Heart left ventricle (tissue), 13 donors: ENCODE measurements around the gene ARHGAP12.

Experiments used
- CTCF ChIP-seq, 12 donors: fragments of 200-600 bp; sonication (generic) in 4 of 12; IDR thresholded peaks; one replicate each; pipeline versions ENCODE4 v1.5.0 to v1.8.0; 2018 to 2022; ENCODE audit warnings: antibody characterized with exemption in 12 of 12, mild to moderate bottlenecking in 5 of 12
- POLR2A ChIP-seq, 2 donors: fragments of 450-650 bp; IDR thresholded peaks; one replicate each; pipeline ENCODE4 v1.6.1; 2017; ENCODE audit warnings: antibody characterized with exemption in 2 of 2, mild to moderate bottlenecking in 2 of 2, moderate library complexity in 2 of 2
- donor health status: ischemic (EF 13 %, LVEDD 7.1; RV severe dilation, severe dysfunction).
- donor health status: DM: no; HTN: yes; CAD: no.
- donor health status: DM: no; HTN: no; CAD: no.
- donor health status: ischemic (EF 25% LVEDD 6.9; RV normal size, moderate dysfunction).
- donor health status: ischemic (EF 25% LVEDD 5.7; RV mildly dilated, moderate dysfunction).
- donor health status: ischemic (EF 35%, LVEDD 5.7; RV mildly dilated, moderate dysfunction).
- donor health status: nonischemic (EF 11% LVEDD 7.7; RV severe dilation, severe dysfunction).
- donor health status: DM: yes; HTN: yes; CAD: no.
- donor health status: PGD.
- donor health status: ischemic (EF 29% LVEDD 5.4; RV normal size, mild dysfunction).
- donor health status: nonischemic (EF 23%, LVEDD 6.1; RV moderate dilation, normal function).

GRCh38 chr10:31949266-31949665 lies 20.6 kb upstream of the ARHGAP12 start:
- TF ChIP-seq POLR2A (IDR thresholded peaks at IDR 0.05) = no peak
- no peak for TF ChIP-seq CTCF (IDR thresholded peaks at IDR 0.05)
